ENCODE results near the gene OVOL3.

OVOL3 gene

DNA sequence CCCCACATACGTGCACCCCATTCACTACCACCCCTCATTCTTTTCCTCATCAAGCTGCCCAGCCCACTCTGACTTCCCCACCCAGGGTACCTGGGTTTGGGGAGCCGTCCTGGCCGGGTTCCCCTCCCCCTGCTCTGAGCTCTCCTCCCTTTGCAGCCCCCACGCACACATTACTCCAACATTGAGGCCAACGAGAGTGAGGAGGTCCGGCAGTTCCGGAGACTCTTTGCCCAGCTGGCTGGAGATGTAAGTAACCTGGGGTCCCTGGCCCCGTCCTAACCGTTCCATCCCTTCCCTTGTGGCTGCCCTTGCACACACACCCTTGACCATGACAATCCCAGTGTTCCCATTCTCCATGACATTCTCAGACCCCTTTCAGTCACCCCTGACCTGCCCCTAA is 31.6 kb downstream of the OVOL3 start:
- DNase-seq (ENCODE audit: low spot score), result no peak
- CTCF ChIA-PET, result interaction anchor here (0.7 to 0.9 kb wide), 2 partner anchors 15 to 435 kb away, joined by 4 to 5 read pairs; no protein-coding TSS in a partner anchor
- TF ChIP-seq CTCF (conservative IDR thresholded peaks at IDR 0.05; ENCODE audit: low read depth), result no peak
- POLR2A ChIA-PET (ENCODE audit: low non-redundant PET), result no interaction called here
- peak overlapping the region; percentile 98 for H3K27ac ChIP-seq

- POLR2A ChIA-PET (ENCODE audit: low non-redundant PET), result no interaction called here
- CTCF ChIA-PET, result interaction anchor here (0.6 to 1.0 kb wide), 2 partner anchors 17 to 137 kb away, joined by 4 to 6 read pairs; no protein-coding TSS in a partner anchor
- no peak for TF ChIP-seq CTCF (conservative IDR thresholded peaks at IDR 0.05; ENCODE audit: low read depth)
- no peak overlapping the region for H3K27ac ChIP-seq
- DNase-seq (ENCODE audit: low spot score), result no peak
These were observed 33.7 kb downstream of the OVOL3 start for GRCh38 chr19:36144624-36145023.

DNA sequence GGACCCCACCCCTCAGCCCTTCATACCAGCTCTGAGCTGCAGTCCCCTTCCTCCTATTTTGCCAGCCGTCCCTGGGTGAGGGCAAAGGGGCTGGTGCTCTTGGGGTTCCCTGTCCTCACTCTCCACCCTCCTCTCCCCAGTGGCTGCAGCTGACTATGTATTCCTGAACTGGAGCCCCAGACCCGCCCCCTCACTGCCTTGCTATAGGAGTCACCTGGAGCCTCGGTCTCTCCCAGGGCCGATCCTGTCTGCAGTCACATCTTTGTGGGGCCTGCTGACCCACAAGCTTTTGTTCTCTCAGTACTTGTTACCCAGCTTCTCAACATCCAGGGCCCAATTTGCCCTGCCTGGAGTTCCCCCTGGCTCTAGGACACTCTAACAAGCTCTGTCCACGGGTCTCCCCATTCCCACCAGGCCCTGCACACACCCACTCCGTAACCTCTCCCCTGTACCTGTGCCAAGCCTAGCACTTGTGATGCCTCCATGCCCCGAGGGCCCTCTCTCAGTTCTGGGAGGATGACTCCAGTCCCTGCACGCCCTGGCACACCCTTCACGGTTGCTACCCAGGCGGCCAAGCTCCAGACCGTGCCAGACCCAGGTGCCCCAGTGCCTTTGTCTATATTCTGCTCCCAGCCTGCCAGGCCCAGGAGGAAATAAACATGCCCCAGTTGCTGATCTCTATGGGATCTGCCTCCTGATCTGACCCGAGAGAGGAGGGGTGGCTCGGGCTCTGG is 38.9 kb downstream of the OVOL3 start:
- peak; percentile 79 for DNase-seq (ENCODE audit: low spot score)
- ChIA-PET CTCF (interaction anchor here (0.6 to 1.2 kb wide), 2 partner anchors 17 to 22 kb away, joined by 3 to 6 read pairs; no protein-coding TSS in a partner anchor), POLR2A (ENCODE audit: low non-redundant PET) (no interaction called here)
- TF ChIP-seq CTCF (conservative IDR thresholded peaks at IDR 0.05; ENCODE audit: low read depth), result no peak
- peak overlapping the region; percentile 84 for H3K27ac ChIP-seq

- POLR2A ChIA-PET (ENCODE audit: low non-redundant PET), result no interaction called here
- no peak for DNase-seq (ENCODE audit: low spot score)
- no peak for TF ChIP-seq CTCF (conservative IDR thresholded peaks at IDR 0.05; ENCODE audit: low read depth)
- peak overlapping the region; percentile 84 for H3K27ac ChIP-seq
- CTCF ChIA-PET, result no interaction called here
These were observed 39.6 kb downstream of the OVOL3 start for GRCh38 chr19:36150586-36150985.

DNA sequence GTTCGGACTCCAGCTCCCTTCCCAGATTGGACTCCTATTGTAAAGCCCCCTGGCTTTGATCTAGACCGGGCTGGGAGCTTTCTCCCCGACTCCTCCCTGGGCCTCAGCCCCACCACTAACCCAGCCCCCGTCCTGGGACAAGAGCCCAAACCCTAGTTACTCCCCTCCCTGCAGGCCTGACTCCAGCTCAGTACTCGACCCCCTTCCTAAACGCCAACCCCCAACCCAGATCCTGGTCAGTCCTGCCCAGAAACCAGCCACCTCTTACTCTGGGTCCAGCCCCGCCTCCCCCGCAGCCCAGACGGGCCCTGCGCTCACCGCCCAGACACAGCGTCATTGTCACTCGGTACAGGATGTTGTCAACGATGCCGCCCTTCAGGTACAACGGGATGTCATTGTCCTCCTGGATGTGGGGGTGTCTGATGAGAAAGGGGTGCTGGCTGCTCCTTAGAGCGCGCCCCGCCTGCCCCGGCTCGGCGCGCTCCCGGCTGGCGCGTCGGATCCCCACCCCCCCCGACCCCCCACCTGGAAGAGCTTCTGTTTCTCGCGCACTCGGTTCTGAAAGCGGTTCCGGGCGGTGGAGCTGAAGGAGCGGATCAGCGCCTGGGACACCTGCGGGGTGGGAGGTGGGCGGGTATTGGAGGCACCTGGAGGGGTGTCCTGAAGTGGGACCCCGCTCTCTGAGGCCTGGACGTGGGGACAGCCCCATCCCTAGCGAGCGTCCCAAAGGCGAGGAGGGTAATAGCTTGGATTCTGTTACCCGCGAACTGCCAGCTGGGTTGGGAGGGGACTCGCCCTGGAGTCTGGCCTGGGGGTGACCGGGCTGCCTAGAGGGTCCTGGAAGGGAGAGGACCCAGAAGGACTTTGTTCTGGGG is 40.4 kb downstream of the OVOL3 start:
- DNase-seq (ENCODE audit: low spot score), result no peak
- POLR2A ChIA-PET (ENCODE audit: low non-redundant PET), result no interaction called here
- TF ChIP-seq CTCF (conservative IDR thresholded peaks at IDR 0.05; ENCODE audit: low read depth), result no peak
- H3K27ac ChIP-seq, result peak overlapping the region; percentile 84
- CTCF ChIA-PET, result interaction anchor here (0.6 kb wide), 2 partner anchors 15 to 71 kb away, joined by 3 read pairs; no protein-coding TSS in a partner anchor

GRCh38 chr19:36152019-36152351 is 41.0 kb downstream of the OVOL3 start:
- POLR2A ChIA-PET (ENCODE audit: low non-redundant PET), result no interaction called here
- no peak for TF ChIP-seq CTCF (conservative IDR thresholded peaks at IDR 0.05; ENCODE audit: low read depth)
- CTCF ChIA-PET, result no interaction called here
- peak overlapping the region; percentile 84 for H3K27ac ChIP-seq
- DNase-seq (ENCODE audit: low spot score), result no peak

Measured in RWPE1 (cell line).